Mesodermal cell (in vitro differentiated cells): Measurements from ENCODE around the gene DPF3.

ENCODE experiments used
- H3K27ac ChIP-seq: 2 replicates; pipeline ENCODE4 v1.7.0; 2013; ENCODE audit warnings: mild to moderate bottlenecking, low read depth, low read length, moderate library complexity; ENCODE audit not compliant: severe bottlenecking
- H3K36me3 ChIP-seq: 2 replicates; pipeline ENCODE4 v1.7.1; 2013; ENCODE audit warnings: mild to moderate bottlenecking, low read length, moderate library complexity; ENCODE audit not compliant: control insufficient read depth, insufficient read depth
- H3K4me1 ChIP-seq: one replicate; pipeline ENCODE4 v1.7.1; 2013; ENCODE audit warnings: mild to moderate bottlenecking, low read length; ENCODE audit not compliant: insufficient read depth, control insufficient read depth, poor library complexity, severe bottlenecking
- H3K4me3 ChIP-seq: 2 replicates; pipeline ENCODE4 v1.7.0; 2013; ENCODE audit warnings: low read length, control low read depth, mild to moderate bottlenecking; ENCODE audit not compliant: insufficient read depth, poor library complexity, severe bottlenecking; ENCODE audit errors: extremely low read depth
- H3K9me3 ChIP-seq: 2 replicates; pipeline ENCODE4 v1.7.1; 2013; ENCODE audit warnings: mild to moderate bottlenecking, low read length, moderate library complexity; ENCODE audit not compliant: control insufficient read depth
- WGBS, 2 experiments: methylation state at CpG; one replicate each; pipeline ENCODE4 v1.1.5; 2013; ENCODE audit warnings: missing lambda C conversion rate in 2 of 2; ENCODE audit not compliant: insufficient coverage in 2 of 2; 5-methylcytosine and 5-hydroxymethylcytosine counted together

The DPF3 gene

DNA sequence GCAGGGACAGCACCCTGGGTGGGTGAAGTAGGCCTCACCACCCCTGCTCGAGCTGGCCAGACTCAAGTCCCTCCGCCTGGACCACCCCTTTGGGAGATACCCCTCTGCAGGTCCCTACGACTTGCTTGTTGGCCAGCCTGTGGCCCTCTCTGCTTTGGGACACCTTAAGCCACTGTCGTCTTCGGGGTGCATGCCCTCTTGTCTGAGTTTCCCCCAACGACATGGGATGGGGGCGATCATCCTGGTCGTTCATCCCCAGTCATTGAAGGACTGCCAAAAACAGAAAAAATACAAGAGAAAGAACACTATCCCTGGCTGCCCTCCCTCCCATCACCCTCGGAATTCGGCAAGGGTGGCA, 151.1 kb downstream of the DPF3 start:
- 91 to 95% methylated on average over 9 to 10 of the region's 10 CpGs for WGBS, 2 experiments
- Histone ChIP-seq H3K36me3 (no peaks in the 10 kb centered on the region), H3K4me3 (no peak overlapping the region), H3K9me3 (no peaks in the 10 kb centered on the region), H3K27ac (no peak overlapping the region), H3K4me1 (peaks cover 20% of the 10 kb centered on the region)

DNA sequence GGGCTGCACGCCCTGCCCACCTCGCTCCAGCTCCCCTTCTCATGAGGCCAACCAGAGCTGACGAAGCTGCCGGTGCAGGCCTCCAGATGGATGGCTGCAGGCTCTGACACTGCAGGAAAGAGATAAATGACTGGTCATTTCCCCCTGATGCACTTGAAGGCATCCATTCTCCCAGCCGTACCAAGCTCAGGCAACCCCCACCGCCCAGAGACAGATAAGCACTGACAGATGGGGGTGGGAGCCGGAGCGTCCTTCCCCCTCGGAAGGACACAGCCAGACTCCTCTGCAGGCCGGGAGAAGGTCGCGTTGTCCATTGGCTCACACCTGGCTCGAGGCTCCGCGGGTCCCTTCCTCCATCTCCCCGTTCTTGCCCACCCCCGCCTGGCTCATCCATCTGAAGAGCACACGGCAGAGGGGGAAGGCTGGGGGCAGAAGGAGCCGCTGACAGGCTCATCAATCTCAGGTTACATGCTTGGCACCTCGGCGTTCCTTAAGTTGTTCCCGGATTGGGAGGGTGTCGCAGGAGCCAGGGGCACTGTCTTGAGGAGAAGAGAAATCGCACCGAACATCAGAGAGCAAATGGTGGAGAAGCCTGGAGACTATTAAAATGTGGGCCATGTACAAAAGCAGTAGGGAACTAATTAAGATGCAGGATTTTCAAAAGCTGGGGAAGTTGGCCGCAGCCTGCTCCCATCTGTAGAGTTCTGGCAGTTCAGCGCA, 151.6 kb downstream of the DPF3 start:
- Histone ChIP-seq H3K9me3 (no peaks in the 10 kb centered on the region), H3K4me1 (peaks cover 20% of the 10 kb centered on the region), H3K36me3 (no peaks in the 10 kb centered on the region), H3K27ac (no peak overlapping the region), H3K4me3 (no peak overlapping the region)
- 67 to 78% methylated on average over 22 to 25 of the region's 27 CpGs for WGBS, 2 experiments

DNA sequence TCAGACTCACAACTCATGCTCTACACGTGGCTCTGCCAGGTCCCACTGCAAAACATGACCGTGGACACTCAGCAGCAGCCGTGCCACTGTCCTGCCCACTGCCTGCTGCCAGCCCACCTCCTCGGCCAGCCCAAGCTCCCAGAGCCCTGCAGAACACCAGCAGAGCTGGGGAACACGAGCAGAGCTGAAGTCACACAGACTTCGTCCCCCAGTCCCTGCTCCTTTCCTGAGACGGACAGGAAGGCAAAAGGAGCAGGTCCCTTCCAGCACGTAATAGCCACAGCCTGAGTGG, 152.1 kb downstream of the DPF3 start:
- Histone ChIP-seq H3K4me1 (peaks cover 20% of the 10 kb centered on the region), H3K27ac (no peak overlapping the region), H3K9me3 (no peaks in the 10 kb centered on the region), H3K36me3 (no peaks in the 10 kb centered on the region), H3K4me3 (no peak overlapping the region)
- WGBS, 2 experiments = 91 to 95% methylated on average over 6 to 8 of the region's 8 CpGs

DNA sequence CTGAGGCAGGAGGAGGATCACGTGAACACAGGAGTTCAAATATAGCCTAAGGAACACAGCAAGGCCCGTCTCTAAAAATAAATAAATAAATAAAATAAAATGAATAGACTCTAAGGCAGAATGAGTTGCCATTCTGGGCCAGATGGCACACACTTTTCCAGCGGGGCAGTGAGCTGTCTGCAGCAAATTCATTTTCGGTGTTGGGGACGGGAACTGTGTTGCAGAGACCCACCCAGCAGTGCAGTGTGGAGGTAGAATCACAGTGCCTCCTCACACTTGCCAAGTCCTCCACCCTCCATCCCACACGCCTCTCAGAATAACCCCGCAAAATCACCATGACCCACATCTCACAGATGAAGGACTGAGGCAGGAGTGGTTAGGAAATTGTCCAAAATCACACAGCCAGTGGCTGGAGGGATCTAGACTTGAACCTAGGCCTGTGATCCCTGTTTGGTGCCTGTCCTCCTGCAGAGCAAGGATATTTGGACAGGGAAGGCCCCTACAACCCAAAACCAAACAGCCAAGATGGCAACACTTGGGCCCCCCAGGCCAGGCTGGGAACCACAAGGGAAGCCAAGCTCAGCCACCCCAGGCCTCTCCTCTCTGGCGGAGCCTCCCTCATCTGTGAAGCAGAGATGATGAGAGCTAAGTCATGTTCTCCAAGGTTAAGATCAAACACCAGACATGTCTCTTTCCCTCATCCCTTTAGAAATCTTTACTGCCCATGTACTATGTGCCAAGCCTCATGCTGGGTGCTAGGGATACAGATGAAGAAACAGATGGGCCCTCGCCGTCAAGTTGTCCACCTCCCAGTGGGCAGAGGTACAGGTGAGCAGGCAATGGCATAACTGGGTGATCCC, 152.7 kb downstream of the DPF3 start:
- Histone ChIP-seq H3K27ac (no peak overlapping the region), H3K4me1 (peaks cover 19% of the 10 kb centered on the region), H3K9me3 (no peaks in the 10 kb centered on the region), H3K4me3 (no peak overlapping the region), H3K36me3 (no peaks in the 10 kb centered on the region)
- WGBS, 2 experiments = 96% methylated on average over 3 to 6 of the region's 10 CpGs

DNA sequence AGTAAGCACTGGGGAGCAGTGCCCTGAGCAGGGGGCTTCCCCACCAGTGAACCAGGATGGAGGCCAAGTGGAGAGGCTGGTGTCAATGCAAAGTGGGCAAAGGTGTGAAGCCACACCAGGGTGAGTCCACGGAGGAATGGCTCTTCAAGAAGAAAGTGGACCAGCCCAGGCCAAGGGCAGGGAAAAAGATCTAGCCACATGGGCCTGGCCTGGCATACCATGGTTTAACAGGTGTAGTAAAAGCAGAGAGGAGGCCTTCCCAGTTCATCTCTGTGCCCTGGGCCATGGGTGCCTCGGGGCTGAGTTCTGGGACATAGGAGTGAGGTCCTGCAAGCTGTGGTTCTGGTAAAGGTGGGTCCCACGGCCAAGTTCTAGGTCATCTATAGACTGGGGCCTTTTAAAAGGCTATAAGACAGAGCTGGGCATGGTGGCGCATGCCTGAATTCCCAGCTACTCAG, 153.4 kb downstream of the DPF3 start:
- Histone ChIP-seq H3K36me3 (no peaks in the 10 kb centered on the region), H3K4me1 (peaks cover 13% of the 10 kb centered on the region), H3K9me3 (no peaks in the 10 kb centered on the region), H3K4me3 (no peak overlapping the region), H3K27ac (no peak overlapping the region)
- 91 to 100% methylated on average over 4 of the region's 4 CpGs for WGBS, 2 experiments

DNA sequence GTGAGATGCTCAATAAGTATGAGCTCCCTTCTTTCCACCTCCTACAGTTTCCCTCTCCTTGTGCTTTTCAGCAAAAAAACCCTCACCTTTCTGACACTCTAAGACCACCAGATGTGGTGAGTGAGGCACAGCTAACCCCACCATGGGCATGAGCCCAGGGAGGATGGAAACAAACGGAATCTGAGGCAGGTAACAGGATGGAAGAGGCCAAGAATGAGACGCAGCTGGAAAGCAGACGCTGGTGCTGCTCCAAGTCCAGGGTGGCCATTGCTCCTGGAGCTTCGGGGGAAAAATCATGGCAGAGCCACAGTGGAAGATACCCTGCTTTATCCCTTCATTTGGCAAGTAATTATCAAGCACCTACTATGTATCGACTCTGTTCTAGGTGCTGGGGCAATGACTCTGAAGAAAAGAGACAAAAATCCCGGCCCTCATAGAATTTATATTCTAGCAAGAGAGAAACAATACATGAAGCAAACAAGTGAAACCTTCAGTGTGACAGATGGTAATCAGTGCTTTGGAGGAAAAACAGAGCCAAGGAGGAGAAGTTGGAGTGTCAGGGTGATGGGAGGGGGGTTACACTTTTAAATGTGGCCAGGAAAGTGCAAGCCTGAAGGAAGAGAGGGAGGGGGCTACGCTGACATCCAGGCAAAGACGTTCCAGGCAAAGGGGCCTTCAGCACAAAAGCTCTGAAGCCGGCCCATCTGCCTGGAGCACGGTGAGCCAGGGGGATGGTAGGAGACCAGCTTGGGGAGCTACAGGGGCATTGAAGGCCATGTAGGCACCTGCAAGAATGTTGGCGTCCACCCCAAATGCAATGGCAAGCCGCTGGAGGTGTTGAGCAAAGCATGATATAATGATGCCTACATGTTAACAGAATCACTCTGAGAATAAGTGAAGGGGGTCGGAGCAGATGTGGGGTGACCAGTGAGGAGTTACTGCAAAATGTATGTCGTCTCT, 154.2 kb downstream of the DPF3 start:
- no peaks in the 10 kb centered on the region for H3K36me3 ChIP-seq
- H3K4me1 ChIP-seq = peaks cover 13% of the 10 kb centered on the region
- no peak overlapping the region for H3K27ac ChIP-seq
- no peak overlapping the region for H3K4me3 ChIP-seq
- 85 to 88% methylated on average over 11 to 12 of the region's 14 CpGs for WGBS, 2 experiments
- H3K9me3 ChIP-seq = no peaks in the 10 kb centered on the region

DNA sequence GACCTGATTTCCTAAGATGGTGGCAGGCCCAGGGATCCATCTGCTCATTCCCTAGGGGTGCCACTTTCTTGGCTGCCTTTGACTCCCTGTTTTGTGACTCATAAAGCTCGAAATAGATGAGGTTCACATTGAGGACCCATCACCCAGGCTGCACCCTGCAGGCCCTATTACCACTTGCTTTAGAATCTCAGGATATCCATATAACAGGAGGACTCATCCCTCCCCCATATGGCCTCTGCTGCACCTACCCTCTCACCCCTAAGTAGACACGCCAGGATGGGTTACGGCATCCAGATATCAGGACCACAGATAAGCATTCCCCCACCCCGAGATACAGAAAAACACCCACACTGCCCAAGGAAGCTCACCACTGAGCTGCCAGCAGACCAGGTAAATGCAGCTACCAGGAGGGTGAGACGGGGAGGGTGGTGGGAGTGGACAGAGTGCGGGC, 155.7 kb downstream of the DPF3 start:
- no peak overlapping the region for H3K27ac ChIP-seq
- peaks cover 13% of the 10 kb centered on the region for H3K4me1 ChIP-seq
- 85 to 89% methylated on average over 3 to 6 of the region's 6 CpGs for WGBS, 2 experiments
- no peaks in the 10 kb centered on the region for H3K9me3 ChIP-seq
- no peaks in the 10 kb centered on the region for H3K36me3 ChIP-seq
- no peak overlapping the region for H3K4me3 ChIP-seq

DNA sequence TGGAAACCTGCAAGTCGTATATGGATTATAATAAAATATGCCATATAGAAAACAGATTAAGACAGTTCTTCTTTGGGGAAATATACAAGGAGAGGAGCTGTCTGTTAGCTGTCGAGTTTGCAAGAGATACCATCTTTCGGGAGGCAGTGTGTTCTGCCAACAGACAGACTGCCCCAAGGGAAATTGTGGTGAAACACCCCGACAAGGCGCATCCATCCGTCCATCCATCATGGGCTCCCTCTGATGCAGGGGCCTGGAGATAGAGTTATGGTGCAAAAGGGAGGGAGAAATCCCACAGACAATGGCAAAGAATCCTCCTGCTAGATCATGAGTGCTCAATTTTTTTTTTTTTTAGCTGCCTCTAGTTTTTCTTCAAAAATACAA, 156.3 kb downstream of the DPF3 start:
- Histone ChIP-seq H3K36me3 (no peaks in the 10 kb centered on the region), H3K4me1 (peaks cover 12% of the 10 kb centered on the region), H3K27ac (no peak overlapping the region), H3K4me3 (no peak overlapping the region), H3K9me3 (no peaks in the 10 kb centered on the region)
- 86 to 98% methylated on average over 4 to 5 of the region's 6 CpGs for WGBS, 2 experiments

DNA sequence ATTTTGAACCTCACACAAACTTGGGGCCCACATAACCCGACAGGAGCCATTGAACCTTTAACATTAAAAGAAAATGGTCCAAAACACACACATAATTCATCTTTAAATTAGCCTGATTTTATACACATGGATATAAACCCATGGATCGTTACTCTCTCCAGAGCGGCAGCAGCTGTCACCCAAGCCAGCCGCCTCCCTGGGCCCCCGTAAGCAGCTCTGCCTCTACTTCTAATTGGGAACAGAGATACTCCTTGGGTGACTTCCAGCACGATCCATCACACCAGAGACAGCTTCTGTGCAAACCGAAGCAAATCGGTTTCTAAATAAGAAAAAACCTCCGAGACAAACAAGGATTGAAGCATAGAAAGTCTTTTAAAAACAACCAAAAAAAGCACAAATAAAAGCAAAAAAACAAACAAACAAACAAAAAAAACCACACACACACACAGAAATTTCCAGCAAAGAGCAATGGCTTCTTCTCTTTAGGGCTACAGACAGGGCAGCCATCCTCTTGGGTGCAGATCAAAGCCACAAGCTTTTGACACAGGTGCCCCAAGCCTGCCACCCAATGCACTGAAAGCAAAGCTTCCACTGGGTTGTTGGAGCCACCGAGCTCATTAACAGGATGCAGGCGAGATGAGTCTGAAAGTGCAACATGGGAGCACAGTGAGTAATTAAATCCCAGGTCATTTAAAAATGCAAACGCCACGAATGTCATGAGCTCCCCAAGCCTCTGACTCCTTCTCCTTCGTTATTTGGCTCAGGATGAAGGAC, 156.9 kb downstream of the DPF3 start:
- Histone ChIP-seq H3K27ac (no peak overlapping the region), H3K4me1 (peaks cover 6% of the 10 kb centered on the region), H3K4me3 (no peak overlapping the region), H3K36me3 (no peaks in the 10 kb centered on the region), H3K9me3 (no peaks in the 10 kb centered on the region)
- 90 to 91% methylated on average over 11 to 12 of the region's 14 CpGs for WGBS, 2 experiments

DNA sequence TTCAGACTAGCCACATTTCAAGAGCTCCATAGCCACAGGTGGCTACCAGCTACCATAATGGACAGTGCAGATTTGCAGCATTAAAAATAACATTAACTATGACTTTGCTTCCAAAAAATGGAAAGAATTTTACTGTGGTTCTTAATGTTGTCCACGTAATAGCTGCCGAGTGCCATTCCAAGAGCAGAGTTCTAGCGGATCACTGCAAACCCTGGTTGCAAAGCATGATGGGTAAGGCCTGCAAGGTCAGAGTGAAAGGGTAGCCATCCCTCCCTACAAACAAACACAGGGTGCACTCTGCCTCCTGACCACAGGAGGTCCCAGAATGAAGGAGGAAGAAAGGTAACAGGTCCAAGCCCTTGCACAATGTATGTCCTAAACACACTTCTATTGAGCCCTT, 157.6 kb downstream of the DPF3 start:
- no peaks in the 10 kb centered on the region for H3K36me3 ChIP-seq
- no peaks in the 10 kb centered on the region for H3K4me1 ChIP-seq
- 100% methylated on average over 2 to 3 of the region's 3 CpGs for WGBS, 2 experiments
- no peak overlapping the region for H3K27ac ChIP-seq
- no peaks in the 10 kb centered on the region for H3K9me3 ChIP-seq
- no peak overlapping the region for H3K4me3 ChIP-seq
